ENCODE results near the gene ALDH5A1.

Gene ALDH5A1

GRCh38 chr6:24517659-24518543 lies 23.1 kb downstream of the ALDH5A1 start:
- H3K4me3 ChIP-seq (ENCODE audit: control insufficient read depth, low read depth, low read length) = no peak overlapping the region
- DNase-seq (ENCODE audit: low read depth) = no peak
- TF ChIP-seq CTCF (conservative IDR thresholded peaks at IDR 0.05; ENCODE audit: control insufficient read depth, insufficient read depth, low read depth, low read length) = no peak

- DNase-seq (ENCODE audit: low read depth) = peak; percentile 31
- H3K4me3 ChIP-seq (ENCODE audit: control insufficient read depth, low read depth, low read length) = no peak overlapping the region
- peak; percentile 79 for TF ChIP-seq CTCF (conservative IDR thresholded peaks at IDR 0.05; ENCODE audit: control insufficient read depth, insufficient read depth, low read depth, low read length)
Measured at GRCh38 chr6:24520929-24521546, 26.3 kb downstream of the ALDH5A1 start.

- H3K4me3 ChIP-seq (ENCODE audit: control insufficient read depth, low read depth, low read length) = no peak overlapping the region
- peak; percentile 31 for DNase-seq (ENCODE audit: low read depth)
- TF ChIP-seq CTCF (conservative IDR thresholded peaks at IDR 0.05; ENCODE audit: control insufficient read depth, insufficient read depth, low read depth, low read length) = no peak
Measured at GRCh38 chr6:24522228-24523176, 27.7 kb downstream of the ALDH5A1 start.

- no peak for DNase-seq (ENCODE audit: low read depth)
- no peak overlapping the region for H3K4me3 ChIP-seq (ENCODE audit: control insufficient read depth, low read depth, low read length)
- TF ChIP-seq CTCF (conservative IDR thresholded peaks at IDR 0.05; ENCODE audit: control insufficient read depth, insufficient read depth, low read depth, low read length) = no peak
Measured at GRCh38 chr6:24524329-24524728, 29.6 kb downstream of the ALDH5A1 start.

- peak; percentile 55 for TF ChIP-seq CTCF (conservative IDR thresholded peaks at IDR 0.05; ENCODE audit: control insufficient read depth, insufficient read depth, low read depth, low read length)
- DNase-seq (ENCODE audit: low read depth) = peak; percentile 59
- no peak overlapping the region for H3K4me3 ChIP-seq (ENCODE audit: control insufficient read depth, low read depth, low read length)
Measured at GRCh38 chr6:24524805-24525204, 30.0 kb downstream of the ALDH5A1 start.

- DNase-seq (ENCODE audit: low read depth) = no peak
- no peak for TF ChIP-seq CTCF (conservative IDR thresholded peaks at IDR 0.05; ENCODE audit: control insufficient read depth, insufficient read depth, low read depth, low read length)
- no peak overlapping the region for H3K4me3 ChIP-seq (ENCODE audit: control insufficient read depth, low read depth, low read length)
Measured at GRCh38 chr6:24529985-24530384, 35.2 kb downstream of the ALDH5A1 start.
